GM23248 (cell line): ENCODE results near the gene NCBP3.

Source experiments
- EZH2 ChIP-seq: fragments of 200-600 bp; sonication (generic); IDR thresholded peaks from 2 replicates; pipeline ENCODE4 v1.6.1; 2018; ENCODE audit warnings: antibody characterized with exemption, mild to moderate bottlenecking; ENCODE audit not compliant: insufficient read depth, poor library complexity, severe bottlenecking
- EZH2phosphoT487 ChIP-seq: fragments of 200-600 bp; sonication (generic); IDR thresholded peaks from 2 replicates; pipeline ENCODE4 v1.6.1; 2018; ENCODE audit warnings: antibody characterized with exemption, moderate library complexity, mild to moderate bottlenecking, low read depth; ENCODE audit not compliant: insufficient read depth

GRCh38 chr17:3859940-3860339, 13.9 kb upstream of the NCBP3 start:
- no peak for TF ChIP-seq EZH2phosphoT487
- TF ChIP-seq EZH2: no peak
